Measurements from ENCODE around the gene BPIFA2. TPM values are rescaled to one million over a fixed set of nuclear protein-coding genes. Genes with fewer than 3 reads are reported as not detected.

The BPIFA2 gene
- total and polyA plus RNA-seq, 2 donors (not counting 1 experiment from before 2014, with no cell fraction given): not detected

DNA sequence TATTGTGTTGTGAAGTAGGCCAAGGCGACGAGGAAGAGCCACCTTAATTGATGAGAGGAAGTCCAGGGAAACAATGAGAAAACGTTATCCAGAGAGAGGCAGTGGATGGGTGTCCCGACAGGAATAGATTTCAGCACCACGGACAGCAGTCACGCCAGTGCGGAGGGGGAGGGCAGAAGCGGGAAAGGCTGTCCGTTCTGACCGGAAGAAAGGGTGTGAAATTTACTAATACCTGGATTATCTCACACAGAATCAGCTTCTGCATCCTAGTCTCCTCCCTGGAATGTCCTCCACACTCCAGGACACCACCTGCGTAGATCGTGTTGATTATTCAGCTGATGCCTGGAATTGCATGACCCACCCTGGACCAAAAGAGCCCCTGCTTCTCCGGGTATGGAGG, 41.8 kb downstream of the BPIFA2 start:
- DNase-seq (peak; percentile 13), ATAC-seq (ENCODE audit: low read depth) (no peak)
- 21% methylated on average over 8 of the region's 13 CpGs for WGBS (ENCODE audit: insufficient coverage)
- Mint-ChIP-seq H3K4me1 (no peaks in the 10 kb centered on the region), H3K9me3 (ENCODE audit: insufficient read depth) (no peaks in the 10 kb centered on the region), H3K27ac (no peak overlapping the region), H3K27me3 (peaks cover 46% of the 10 kb centered on the region), H3K4me3 (no peak overlapping the region)
- no peak overlapping the region for H3K4me2 ChIP-seq (replicated peaks; ENCODE audit: low read depth, low read length, poor library complexity, severe bottlenecking)
- H3K27me3 ChIP-seq (replicated peaks in 1 of 4; ENCODE audit: control extremely low read depth in 1 of 4, control insufficient read depth in 3 of 4, insufficient read depth in 4 of 4, low read length in 3 of 4): peaks cover 0 to 10% (median 0%) of the 10 kb centered on the region in 4 experiments
- POLR2A ChIA-PET: no interaction called here
- CTCF ChIA-PET: no interaction called here
- H3K36me3 ChIP-seq (replicated peaks in 1 of 2; ENCODE audit: control extremely low read depth in 1 of 2, control insufficient read depth in 1 of 2, extremely low read depth in 1 of 2, insufficient read depth in 2 of 2, low read length in 1 of 2): no peaks in the 10 kb centered on the region
- no peak overlapping the region for H3K4me3 ChIP-seq (ENCODE audit: control extremely low read depth in 1 of 5, extremely low read depth in 1 of 5, insufficient read depth in 1 of 5, low read depth in 2 of 5, low read length in 4 of 5)
- H3K9ac ChIP-seq (ENCODE audit: low read length): no peak overlapping the region
- no peak overlapping the region for H2AFZ ChIP-seq (ENCODE audit: insufficient read depth, low read depth, low read length, poor library complexity, severe bottlenecking)
- intact Hi-C loops (cut with micrococcal nuclease): loop anchor here (10.0 kb wide), 1 partner anchor 415 kb away; no protein-coding TSS in a partner anchor
- H3K27ac ChIP-seq (ENCODE audit: low read length in 2 of 2): no peak overlapping the region
- peaks cover 0 to 5% (median 0%) of the 10 kb centered on the region in 3 donors for H3K9me3 ChIP-seq (ENCODE audit: control extremely low read depth in 1 of 3, control insufficient read depth in 2 of 3, insufficient read depth in 1 of 3, low read length in 2 of 3)
- no peaks in the 10 kb centered on the region for H3K4me1 ChIP-seq (ENCODE audit: control insufficient read depth in 2 of 2, insufficient read depth in 2 of 2, low read length in 2 of 2)
- TF ChIP-seq, protein P1, sequence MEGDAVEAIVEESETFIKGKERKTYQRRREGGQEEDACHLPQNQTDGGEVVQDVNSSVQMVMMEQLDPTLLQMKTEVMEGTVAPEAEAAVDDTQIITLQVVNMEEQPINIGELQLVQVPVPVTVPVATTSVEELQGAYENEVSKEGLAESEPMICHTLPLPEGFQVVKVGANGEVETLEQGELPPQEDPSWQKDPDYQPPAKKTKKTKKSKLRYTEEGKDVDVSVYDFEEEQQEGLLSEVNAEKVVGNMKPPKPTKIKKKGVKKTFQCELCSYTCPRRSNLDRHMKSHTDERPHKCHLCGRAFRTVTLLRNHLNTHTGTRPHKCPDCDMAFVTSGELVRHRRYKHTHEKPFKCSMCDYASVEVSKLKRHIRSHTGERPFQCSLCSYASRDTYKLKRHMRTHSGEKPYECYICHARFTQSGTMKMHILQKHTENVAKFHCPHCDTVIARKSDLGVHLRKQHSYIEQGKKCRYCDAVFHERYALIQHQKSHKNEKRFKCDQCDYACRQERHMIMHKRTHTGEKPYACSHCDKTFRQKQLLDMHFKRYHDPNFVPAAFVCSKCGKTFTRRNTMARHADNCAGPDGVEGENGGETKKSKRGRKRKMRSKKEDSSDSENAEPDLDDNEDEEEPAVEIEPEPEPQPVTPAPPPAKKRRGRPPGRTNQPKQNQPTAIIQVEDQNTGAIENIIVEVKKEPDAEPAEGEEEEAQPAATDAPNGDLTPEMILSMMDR (IDR thresholded peaks at IDR 0.05): no peak
- TF ChIP-seq EZH2 (IDR thresholded peaks at IDR 0.05; ENCODE audit: borderline replicate concordance, insufficient read depth, low read depth, low read length, poor library complexity, severe bottlenecking): no peak
- H4K20me1 ChIP-seq (ENCODE audit: control insufficient read depth, insufficient read depth, low read length, poor library complexity, severe bottlenecking): no peaks in the 10 kb centered on the region
- no peaks in the 10 kb centered on the region for H3K79me2 ChIP-seq (ENCODE audit: control insufficient read depth, insufficient read depth, low read length)

DNA sequence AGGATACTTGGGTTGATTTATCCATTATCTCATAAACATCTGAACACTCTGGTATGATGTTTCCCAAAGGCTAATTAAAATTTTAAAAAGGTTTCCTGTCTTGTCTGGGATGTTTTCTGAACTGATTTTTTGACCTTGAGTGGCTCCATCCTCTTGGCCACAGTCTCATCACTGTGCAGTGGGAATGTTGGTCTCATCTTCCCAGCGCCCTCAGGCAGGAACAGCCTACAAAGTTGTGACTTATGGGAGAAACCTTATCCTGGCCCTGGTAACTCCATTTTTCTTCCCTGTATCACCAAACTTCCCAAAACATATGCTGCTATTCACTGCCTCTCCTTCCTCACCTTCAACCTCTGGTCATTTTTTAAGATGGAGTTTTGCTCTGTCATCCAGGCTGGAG, 42.4 kb downstream of the BPIFA2 start:
- Histone ChIP-seq H3K4me3 (ENCODE audit: control extremely low read depth in 1 of 5, extremely low read depth in 1 of 5, insufficient read depth in 1 of 5, low read depth in 2 of 5, low read length in 4 of 5) (no peak overlapping the region), H3K27me3 (replicated peaks in 1 of 4; ENCODE audit: control extremely low read depth in 1 of 4, control insufficient read depth in 3 of 4, insufficient read depth in 4 of 4, low read length in 3 of 4) (peaks cover 0 to 8% (median 0%) of the 10 kb centered on the region in 4 experiments), H3K9ac (ENCODE audit: low read length) (no peak overlapping the region), H3K36me3 (replicated peaks in 1 of 2; ENCODE audit: control extremely low read depth in 1 of 2, control insufficient read depth in 1 of 2, extremely low read depth in 1 of 2, insufficient read depth in 2 of 2, low read length in 1 of 2) (no peaks in the 10 kb centered on the region), H2AFZ (ENCODE audit: insufficient read depth, low read depth, low read length, poor library complexity, severe bottlenecking) (no peak overlapping the region), H3K27ac (ENCODE audit: low read length in 2 of 2) (no peak overlapping the region), H3K9me3 (ENCODE audit: control extremely low read depth in 1 of 3, control insufficient read depth in 2 of 3, insufficient read depth in 1 of 3, low read length in 2 of 3) (peaks cover 0 to 5% (median 0%) of the 10 kb centered on the region in 3 donors), H3K79me2 (ENCODE audit: control insufficient read depth, insufficient read depth, low read length) (no peaks in the 10 kb centered on the region), H3K4me1 (ENCODE audit: control insufficient read depth in 2 of 2, insufficient read depth in 2 of 2, low read length in 2 of 2) (no peaks in the 10 kb centered on the region), H4K20me1 (ENCODE audit: control insufficient read depth, insufficient read depth, low read length, poor library complexity, severe bottlenecking) (no peaks in the 10 kb centered on the region), H3K4me2 (replicated peaks; ENCODE audit: low read depth, low read length, poor library complexity, severe bottlenecking) (no peak overlapping the region)
- DNase-seq (no peak), ATAC-seq (ENCODE audit: low read depth) (no peak)
- intact Hi-C loops (cut with micrococcal nuclease): loop anchor here (10.0 kb wide), 1 partner anchor 416 kb away; no protein-coding TSS in a partner anchor
- POLR2A ChIA-PET: no interaction called here
- Mint-ChIP-seq H3K27ac (no peak overlapping the region), H3K4me1 (no peaks in the 10 kb centered on the region), H3K9me3 (ENCODE audit: insufficient read depth) (no peaks in the 10 kb centered on the region), H3K4me3 (no peak overlapping the region), H3K27me3 (peaks cover 51% of the 10 kb centered on the region)
- TF ChIP-seq, protein P1 (IDR thresholded peaks at IDR 0.05): no peak
- TF ChIP-seq EZH2 (IDR thresholded peaks at IDR 0.05; ENCODE audit: borderline replicate concordance, insufficient read depth, low read depth, low read length, poor library complexity, severe bottlenecking): no peak
- 0% methylated on average over 1 of the region's 1 CpG for WGBS (ENCODE audit: insufficient coverage)
- CTCF ChIA-PET: interaction anchor here (1.3 kb wide), 1 partner anchor 308 kb away, joined by 4 read pairs; no protein-coding TSS in a partner anchor

All from B cell (primary cell).